GM12892 (cell line): ENCODE results near the gene FBXO48.

ENCODE experiments used
- DNase-seq: peaks from one replicate; pipeline ENCODE4 v3.0.0; 2011; ENCODE audit not compliant: insufficient read length
- FAIRE-seq: peaks from 2 replicates; lab custom pipeline; 2011; peaks lifted over from hg19 to GRCh38; lab: Jason Lieb, UNC
- POLR2A ChIP-seq: IDR thresholded peaks from 2 replicates; pipeline ENCODE4 v1.6.1; 2011; ENCODE audit warnings: low read depth, low read length, control low read depth
- POLR2AphosphoS5 ChIP-seq: IDR thresholded peaks from 2 replicates; pipeline ENCODE4 v1.6.1; 2011; ENCODE audit warnings: low read depth, low read length, control low read depth
- TAF1 ChIP-seq: IDR thresholded peaks from 2 replicates; pipeline ENCODE4 v1.6.1; 2011; ENCODE audit warnings: low read depth, mild to moderate bottlenecking, control low read depth, low read length, borderline replicate concordance

The FBXO48 gene

DNA sequence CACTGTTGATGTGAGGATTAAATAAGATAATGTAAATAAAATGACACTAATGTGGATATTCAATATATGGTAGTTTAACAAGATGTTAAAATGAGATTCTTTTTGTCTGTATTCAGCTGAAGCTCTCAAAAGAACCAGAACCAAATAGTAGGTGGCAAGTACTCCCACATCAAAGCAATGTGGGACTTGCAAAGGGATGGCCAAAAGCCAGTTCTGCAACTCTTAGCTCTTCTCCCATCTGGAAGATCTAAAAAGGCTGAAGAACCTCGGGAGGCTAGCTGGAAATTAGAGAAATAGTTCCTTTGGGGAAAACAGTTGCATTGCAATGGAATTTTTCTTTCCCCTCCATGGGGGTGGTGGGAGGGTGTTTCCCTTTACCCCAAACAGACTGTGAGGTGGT is 48.7 kb downstream of the FBXO48 start:
- FAIRE-seq: no peak
- no peak for TF ChIP-seq POLR2AphosphoS5
- no peak for TF ChIP-seq POLR2A
- no peak for TF ChIP-seq TAF1
- no peak for DNase-seq

- FAIRE-seq: no peak
- TF ChIP-seq POLR2A (no peak), POLR2AphosphoS5 (no peak), TAF1 (no peak)
- DNase-seq: no peak
Measured at GRCh38 chr2:68417926-68418325, 49.2 kb downstream of the FBXO48 start.

GRCh38 chr2:68416081-68416675 is 50.9 kb downstream of the FBXO48 start:
- TF ChIP-seq POLR2AphosphoS5: no peak
- TF ChIP-seq TAF1: no peak
- TF ChIP-seq POLR2A: no peak
- DNase-seq (no peak), FAIRE-seq (peak; percentile 5)

- TF ChIP-seq POLR2AphosphoS5 (no peak), POLR2A (no peak), TAF1 (no peak)
- no peak for FAIRE-seq
- DNase-seq: no peak
Measured at GRCh38 chr2:68415521-68415920, 51.6 kb downstream of the FBXO48 start.

DNA sequence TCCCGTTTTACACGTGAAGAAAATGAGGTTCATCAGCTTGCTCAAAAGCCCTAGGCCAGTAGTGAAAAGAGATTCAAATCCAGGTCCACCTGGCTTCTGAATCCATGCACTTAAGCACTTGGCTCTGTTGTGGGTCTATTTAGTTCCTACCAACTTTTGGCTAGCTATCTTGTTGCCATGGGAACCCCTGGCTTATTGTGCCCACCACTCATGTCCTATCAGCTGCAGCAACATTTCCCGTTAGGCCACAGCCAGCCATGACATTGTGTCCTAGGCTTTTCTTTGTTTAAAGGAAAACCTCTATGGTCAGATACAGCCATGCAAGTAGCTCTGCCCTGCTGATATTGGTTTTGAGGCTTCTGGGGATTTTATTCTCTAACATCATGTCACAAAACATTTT is 52.2 kb downstream of the FBXO48 start:
- no peak for DNase-seq
- TF ChIP-seq TAF1: no peak
- TF ChIP-seq POLR2A: no peak
- no peak for TF ChIP-seq POLR2AphosphoS5

DNA sequence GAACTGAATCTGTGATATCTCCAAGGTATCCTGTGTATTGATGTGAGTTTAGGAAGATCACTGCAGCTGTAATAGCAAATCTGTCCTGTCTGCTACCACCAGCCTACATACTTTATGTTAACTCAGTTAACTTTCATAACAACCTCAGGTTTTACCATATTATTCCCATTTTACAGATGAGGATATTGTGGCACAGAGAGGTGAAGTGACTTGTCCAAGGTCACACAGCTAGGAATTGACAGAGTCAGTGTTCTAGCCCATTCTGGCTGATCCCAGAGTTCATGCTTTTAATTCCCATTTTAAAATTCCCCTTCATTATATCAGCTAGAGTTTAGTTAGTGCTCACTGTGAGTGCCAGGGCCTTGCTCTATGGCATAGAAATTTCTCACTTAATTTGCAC is 52.6 kb downstream of the FBXO48 start:
- no peak for FAIRE-seq
- TF ChIP-seq TAF1 (no peak), POLR2AphosphoS5 (no peak), POLR2A (no peak)
- DNase-seq: no peak

More for the DNA sequence above, 52.2 kb downstream of the FBXO48 start:
- no peak for FAIRE-seq

GRCh38 chr2:68413466-68413865 is 53.6 kb downstream of the FBXO48 start:
- FAIRE-seq (no peak), DNase-seq (no peak)
- TF ChIP-seq POLR2AphosphoS5 (no peak), POLR2A (no peak), TAF1 (no peak)

DNA sequence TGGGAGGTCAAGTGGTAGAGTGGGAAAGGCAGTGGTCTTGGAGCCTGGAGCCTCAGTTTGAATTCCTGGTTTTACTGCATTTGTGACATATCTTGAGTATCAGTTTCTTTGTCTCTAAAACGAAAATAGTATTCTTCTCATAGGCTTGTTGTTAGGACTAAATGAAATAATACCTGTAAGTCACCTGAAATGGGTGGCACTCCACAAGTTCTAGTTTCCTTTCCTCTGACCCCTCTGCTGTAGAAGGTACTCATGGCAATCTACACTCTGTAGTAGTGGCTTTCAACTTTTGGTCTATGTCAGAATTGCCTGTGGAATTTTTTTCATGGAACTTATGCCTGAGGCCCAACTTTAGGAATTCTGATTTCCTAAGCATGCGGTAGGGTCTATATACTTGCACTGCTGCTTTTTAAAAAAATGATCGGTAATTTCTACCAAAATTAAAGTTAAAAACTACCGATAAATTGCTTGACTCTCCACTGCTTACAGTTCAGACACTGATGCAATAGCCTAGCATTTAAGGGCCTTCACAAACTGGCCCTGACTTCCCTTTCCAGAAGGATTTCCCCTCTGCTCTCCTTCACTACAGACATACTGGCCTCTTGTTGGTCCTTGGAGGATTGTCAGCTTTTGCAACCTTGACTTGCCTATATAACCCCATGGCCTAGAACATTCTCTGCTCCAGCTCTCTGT is 54.8 kb downstream of the FBXO48 start:
- FAIRE-seq (peak; percentile 50), DNase-seq (no peak)
- TF ChIP-seq POLR2A (no peak), POLR2AphosphoS5 (no peak), TAF1 (no peak)

DNA sequence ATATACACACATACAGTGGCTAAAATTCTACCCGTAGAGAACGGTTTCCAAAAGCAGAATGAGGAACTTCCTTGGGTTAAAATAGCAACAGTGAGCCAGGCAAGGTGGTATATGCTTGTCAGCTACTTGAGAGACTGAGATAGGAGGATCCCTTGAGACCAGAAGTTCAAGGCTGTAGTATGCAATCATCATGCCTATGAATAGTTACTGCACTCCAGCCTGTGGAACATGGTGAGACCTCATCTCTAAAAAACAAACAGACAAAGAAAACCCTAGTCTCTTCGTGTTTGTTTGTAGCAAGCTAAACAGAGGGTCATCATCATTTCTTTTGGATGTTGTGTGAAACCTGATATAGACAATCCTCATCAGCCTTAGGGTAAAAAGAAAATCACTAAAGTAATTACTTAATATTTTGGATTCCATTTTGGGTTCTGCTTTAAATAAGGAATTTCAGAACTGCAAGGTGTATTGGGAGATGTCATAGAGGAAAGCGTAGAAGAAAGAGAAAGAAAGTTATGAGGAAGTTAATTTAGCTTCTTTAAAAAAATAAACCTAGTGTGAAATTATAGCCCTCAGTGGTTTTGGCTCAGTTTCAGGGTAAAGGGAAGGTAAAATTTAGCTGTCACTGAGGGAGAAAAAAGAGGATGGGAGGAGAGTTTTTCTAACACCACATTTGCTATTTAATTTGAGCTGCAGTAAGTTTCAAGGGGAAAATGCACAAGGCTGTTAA is 55.5 kb downstream of the FBXO48 start:
- DNase-seq (no peak), FAIRE-seq (peak; percentile 93)
- TF ChIP-seq TAF1: no peak
- TF ChIP-seq POLR2A: peak; percentile 32; the same call in 1 of the 2 replicates
